Spleen (tissue), 11 donors: Measurements from ENCODE around the gene UFSP1. TPM values are rescaled to one million over a fixed set of nuclear protein-coding genes. Genes with fewer than 3 reads are reported as not detected.
"Not testable (repeated sequence)": the region's sequence is repeated elsewhere in the genome, so short reads cannot be mapped to it uniquely, and the experiment has no call there.

ENCODE experiments used
- DNase-seq: peaks from one replicate; pipeline ENCODE4 v3.0.0-alpha.2; 2020
- H3K27ac ChIP-seq, 8 donors: fragments of 200-600 bp; sonication (generic) in 7 of 8; 1 replicate in 4 of 8; 2 replicates in 4 of 8; pipeline versions ENCODE4 v1.5.0 to v1.8.0; 2016 to 2021; ENCODE audit warnings: inconsistent platforms in 4 of 8, mild to moderate bottlenecking in 4 of 8, moderate library complexity in 1 of 8
- H3K27me3 ChIP-seq, 7 donors: fragments of 200-600 bp; sonication (generic) in 6 of 7; replicated peaks in 1 of 7; 1 replicate in 4 of 7; 2 replicates in 3 of 7; pipeline versions ENCODE4 v1.5.0 to v1.8.0; 2016 to 2021; ENCODE audit warnings: inconsistent platforms in 3 of 7, mild to moderate bottlenecking in 1 of 7
- H3K36me3 ChIP-seq, 6 donors: fragments of 200-600 bp; sonication (generic) in 5 of 6; 1 replicate in 4 of 6; 2 replicates in 2 of 6; pipeline versions ENCODE4 v1.5.0 to v1.8.0; 2016 to 2021; ENCODE audit warnings: inconsistent platforms in 2 of 6
- H3K4me1 ChIP-seq, 6 donors: fragments of 200-600 bp; sonication (generic) in 5 of 6; 1 replicate in 3 of 6; 2 replicates in 3 of 6; pipeline versions ENCODE4 v1.5.0 to v1.8.0; 2016 to 2021; ENCODE audit warnings: inconsistent platforms in 3 of 6
- H3K4me3 ChIP-seq, 8 donors: fragments of 200-600 bp; sonication (generic) in 7 of 8; 1 replicate in 4 of 8; 2 replicates in 4 of 8; pipeline versions ENCODE4 v1.5.0 to v1.8.0; 2016 to 2021; ENCODE audit warnings: inconsistent platforms in 4 of 8, mild to moderate bottlenecking in 4 of 8, moderate library complexity in 2 of 8
- H3K9me3 ChIP-seq, 8 donors: fragments of 200-600 bp; sonication (generic) in 7 of 8; 1 replicate in 4 of 8; 2 replicates in 4 of 8; pipeline versions ENCODE4 v1.5.0 to v1.8.0; 2016 to 2021; ENCODE audit warnings: inconsistent platforms in 4 of 8
- CTCF ChIP-seq, 11 experiments: fragments of 200-600 bp in 7 of 11; fragments of 450-650 bp in 4 of 11; sonication (generic) in 4 of 11; IDR thresholded peaks in 8 of 11; conservative IDR thresholded peaks in 3 of 11; 1 replicate in 7 of 11; 2 replicates in 4 of 11; pipeline versions ENCODE4 v1.4.0 to v1.8.0; 2016 to 2021; ENCODE audit warnings: antibody characterized with exemption in 11 of 11, inconsistent platforms in 4 of 11, mild to moderate bottlenecking in 1 of 11
- POLR2A ChIP-seq, 3 donors: fragments of 450-650 bp; IDR thresholded peaks; one replicate each; pipeline ENCODE4 v1.5.1; 2017; ENCODE audit warnings: antibody characterized with exemption in 3 of 3, mild to moderate bottlenecking in 1 of 3
- POLR2AphosphoS5 ChIP-seq, 3 donors: sonication (generic); formaldehyde crosslinking; IDR thresholded peaks; one replicate each; pipeline ENCODE4 v1.5.1; 2017; ENCODE audit warnings: antibody characterized with exemption in 3 of 3
- WGBS, 5 donors: extraction: QIAGEN DNeasy Blood & Tissue Kit in 3 of 5; methylation state at CpG; one replicate each; pipeline versions ENCODE4 v1.1.5 to v1.1.7; 2013 to 2018; 5-methylcytosine and 5-hydroxymethylcytosine counted together
- intact Hi-C: fragments of 100-400 bp; cut with DNase I; formaldehyde crosslinking; loops from one replicate; pipeline ENCODE4 v1.15.0; 2023; ENCODE audit warnings: low total_unique reads
- polyA plus RNA-seq, 3 donors: library from polyadenylated mRNA; stranded (reverse); fragments of 200-250 nt; gene quantifications; one replicate each; pipeline ENCODE4 v1.2.1, GENCODE V29; 2013
- total RNA-seq, 7 donors: library from RNA; depleted of rRNA in 3 of 7; stranded (reverse); fragments of >200 nt in 3 of 7; fragmentation: NEBNext Ultra II Directional in 4 of 7; extraction: Animal tissue kit (Norgen Biotek cat#: 25700) in 4 of 7; gene quantifications; one replicate each; pipeline versions ENCODE4 v1.1.0 to v1.2.1, GENCODE V29; 2016 to 2021
- donor health status: healthy with polysubstance abuse.
- donor health status: DM: no; HTN: no; CAD: no; lungs with moderate emphysema.
- donor health status: DM: no; HTN: no; CAD: no.
- donor health status: Bipolar disorder and iron deficiency.
- donor health status: healthy.
- donor health status: DM: no; HTN: no; CAD: no.
- donor health status: DM: yes; HTN: yes; CAD: no.

Gene UFSP1
- total and polyA plus RNA-seq, 10 donors: 1.3 to 6.9 (median 3.3) TPM

GRCh38 chr7:100911484-100911883 lies 22.0 kb upstream of the UFSP1 start:
- 84 to 94% (median 90%) methylated on average over 3 of the region's 3 CpGs for WGBS, 5 donors
- H3K4me3 ChIP-seq: no peak overlapping the region
- intact Hi-C loops: no loop called here
- peaks cover 0 to 2% (median 0%) of the 10 kb centered on the region in 8 donors for H3K9me3 ChIP-seq
- peaks cover 0 to 5% (median 0%) of the 10 kb centered on the region in 6 donors for H3K4me1 ChIP-seq
- TF ChIP-seq CTCF (IDR thresholded peaks at IDR 0.05 in 8 of 11, conservative IDR thresholded peaks at IDR 0.05 in 3 of 11): no peak
- TF ChIP-seq POLR2AphosphoS5 (IDR thresholded peaks at IDR 0.05): no peak
- TF ChIP-seq POLR2A (IDR thresholded peaks at IDR 0.05): no peak
- H3K36me3 ChIP-seq: no peaks in the 10 kb centered on the region
- peaks cover 0 to 30% (median 0%) of the 10 kb centered on the region in 7 donors for H3K27me3 ChIP-seq
- DNase-seq: no peak
- no peak overlapping the region for H3K27ac ChIP-seq

- H3K36me3 ChIP-seq, H3K4me3 ChIP-seq, DNase-seq, intact Hi-C loops, H3K27ac ChIP-seq, H3K9me3 ChIP-seq, H3K4me1 ChIP-seq: not testable (repeated sequence)
- 48 to 63% (median 53%) methylated on average over 7 of the region's 7 CpGs for WGBS, 5 donors
- peaks cover 0 to 35% (median 0%) of the 10 kb centered on the region in 7 donors for H3K27me3 ChIP-seq
Measured at GRCh38 chr7:100910443-100910842, 20.9 kb upstream of the UFSP1 start.

- H3K36me3 ChIP-seq: no peaks in the 10 kb centered on the region
- peaks cover 0 to 5% (median 0%) of the 10 kb centered on the region in 8 donors for H3K9me3 ChIP-seq
- intact Hi-C loops: no loop called here
- no peak overlapping the region for H3K27ac ChIP-seq
- H3K4me3 ChIP-seq: no peak overlapping the region
- H3K4me1 ChIP-seq: peaks cover 0 to 5% (median 0%) of the 10 kb centered on the region in 6 donors
- TF ChIP-seq POLR2A (IDR thresholded peaks at IDR 0.05): no peak
- TF ChIP-seq CTCF (IDR thresholded peaks at IDR 0.05 in 8 of 11, conservative IDR thresholded peaks at IDR 0.05 in 3 of 11): no peak
- TF ChIP-seq POLR2AphosphoS5 (IDR thresholded peaks at IDR 0.05): no peak
- H3K27me3 ChIP-seq: peaks cover 0 to 36% (median 0%) of the 10 kb centered on the region in 7 donors
- DNase-seq: no peak
- 90 to 96% (median 94%) methylated on average over 5 of the region's 5 CpGs for WGBS, 5 donors
Measured at GRCh38 chr7:100908512-100908911, 19.0 kb upstream of the UFSP1 start.

GRCh38 chr7:100902638-100903037 lies 13.1 kb upstream of the UFSP1 start:
- WGBS, 5 donors: 76 to 89% (median 84%) methylated on average over 7 of the region's 7 CpGs
- Histone ChIP-seq H3K4me1 (peaks cover 0 to under 1% (median 0%) of the 10 kb centered on the region in 6 donors), H3K4me3 (no peak overlapping the region), H3K36me3 (no peaks in the 10 kb centered on the region), H3K9me3 (peaks cover 0 to 5% (median 0%) of the 10 kb centered on the region in 8 donors), H3K27ac (no peak overlapping the region), H3K27me3 (peaks cover 0 to 61% (median 13%) of the 10 kb centered on the region in 7 donors)
- DNase-seq: no peak
- TF ChIP-seq POLR2A (IDR thresholded peaks at IDR 0.05) (no peak), POLR2AphosphoS5 (IDR thresholded peaks at IDR 0.05) (no peak), CTCF (IDR thresholded peaks at IDR 0.05 in 8 of 11, conservative IDR thresholded peaks at IDR 0.05 in 3 of 11) (no peak)
- intact Hi-C loops: no loop called here

GRCh38 chr7:100901921-100902332 lies 12.4 kb upstream of the UFSP1 start:
- Histone ChIP-seq H3K4me3 (no peak overlapping the region), H3K27me3 (peaks cover 0 to 63% (median 20%) of the 10 kb centered on the region in 7 donors), H3K9me3 (peaks cover 0 to 5% (median 0%) of the 10 kb centered on the region in 8 donors), H3K27ac (no peak overlapping the region), H3K36me3 (no peaks in the 10 kb centered on the region), H3K4me1 (peaks cover 0 to 7% (median 3%) of the 10 kb centered on the region in 6 donors)
- 73 to 83% (median 80%) methylated on average over 5 of the region's 5 CpGs for WGBS, 5 donors
- intact Hi-C loops: no loop called here
- TF ChIP-seq CTCF (IDR thresholded peaks at IDR 0.05 in 8 of 11, conservative IDR thresholded peaks at IDR 0.05 in 3 of 11) (no peak), POLR2A (IDR thresholded peaks at IDR 0.05) (no peak), POLR2AphosphoS5 (IDR thresholded peaks at IDR 0.05) (no peak)
- no peak for DNase-seq
